IgD-negative memory B cell (primary cell): Measurements from ENCODE around the gene USP32. TPM values are rescaled to one million over a fixed set of nuclear protein-coding genes. Genes with fewer than 3 reads are reported as not detected.
"Not testable (repeated sequence)": the region's sequence is repeated elsewhere in the genome, so short reads cannot be mapped to it uniquely, and the experiment has no call there.

Source experiments
- H3K27ac Mint-ChIP-seq, 3 donors: one replicate each; pipeline ENCODE4 v1.8.0; 2020 to 2022; ENCODE audit warnings: mild to moderate bottlenecking in 3 of 3, mixed read lengths in 3 of 3, moderate library complexity in 1 of 3
- H3K27me3 Mint-ChIP-seq: one replicate; pipeline ENCODE4 v1.8.0; 2021; ENCODE audit warnings: mixed read lengths
- H3K36me3 Mint-ChIP-seq: one replicate; pipeline ENCODE4 v1.8.0; 2020; ENCODE audit warnings: mild to moderate bottlenecking, mixed read lengths
- H3K4me1 Mint-ChIP-seq, 3 donors: one replicate each; pipeline ENCODE4 v1.8.0; 2020 to 2022; ENCODE audit warnings: mixed read lengths in 3 of 3, mild to moderate bottlenecking in 1 of 3
- H3K4me3 Mint-ChIP-seq, 4 donors: one replicate each; pipeline ENCODE4 v1.8.0; 2020 to 2022; ENCODE audit warnings: mild to moderate bottlenecking in 4 of 4, mixed read lengths in 4 of 4, moderate library complexity in 3 of 4
- H3K9me3 Mint-ChIP-seq, 3 donors: one replicate each; pipeline ENCODE4 v1.8.0; 2020 to 2021; ENCODE audit warnings: mixed read lengths in 3 of 3, mild to moderate bottlenecking in 1 of 3
- polyA plus RNA-seq: library from polyadenylated mRNA; unstranded; fragments of 300-500 nt; fragmentation: Illumina TruSeq; gene quantifications from one replicate; pipeline ENCODE4 v1.2.3, GENCODE V29; 2021

USP32 gene
- polyA plus RNA-seq, 1 donor from 2014 or later, result 6.5 TPM

- peaks cover 8 to 10% (median 8%) of the 10 kb centered on the region in 3 donors for H3K4me1 Mint-ChIP-seq
- H3K36me3 Mint-ChIP-seq, result peaks cover 2% of the 10 kb centered on the region
- H3K9me3 Mint-ChIP-seq, result peaks cover 0 to 3% (median 1%) of the 10 kb centered on the region in 3 donors
- H3K27ac Mint-ChIP-seq, result peak overlapping the region; percentile 82 to 93 (median 91)
- H3K27me3 Mint-ChIP-seq, result no peaks in the 10 kb centered on the region
- H3K4me3 Mint-ChIP-seq, result peak overlapping the region; percentile 80 to 93 (median 88)
These were observed 29.6 kb upstream of the USP32 start for GRCh38 chr17:60421273-60422161.

GRCh38 chr17:60419875-60420274, 27.9 kb upstream of the USP32 start:
- H3K36me3 Mint-ChIP-seq, H3K4me1 Mint-ChIP-seq, H3K9me3 Mint-ChIP-seq, H3K27me3 Mint-ChIP-seq, H3K27ac Mint-ChIP-seq, H3K4me3 Mint-ChIP-seq: not testable (repeated sequence)

- not testable (repeated sequence) for H3K36me3 Mint-ChIP-seq, H3K27ac Mint-ChIP-seq, H3K4me1 Mint-ChIP-seq, H3K27me3 Mint-ChIP-seq, H3K9me3 Mint-ChIP-seq
- H3K4me3 Mint-ChIP-seq, result peak overlapping the region in 1 of 4 donors; percentile 32
These were observed 27.1 kb upstream of the USP32 start for GRCh38 chr17:60419003-60419402.

- H3K9me3 Mint-ChIP-seq, result peaks cover 0 to 1% (median 0%) of the 10 kb centered on the region in 3 donors
These were observed 24.5 kb upstream of the USP32 start for GRCh38 chr17:60416368-60416925.

GRCh38 chr17:60415146-60415545, 23.2 kb upstream of the USP32 start:
- Mint-ChIP-seq H3K36me3 (no peaks in the 10 kb centered on the region), H3K4me1 (no peaks in the 10 kb centered on the region), H3K4me3 (no peak overlapping the region), H3K27me3 (peaks cover 1% of the 10 kb centered on the region), H3K9me3 (peaks cover 0 to 1% (median 0%) of the 10 kb centered on the region in 3 donors), H3K27ac (no peak overlapping the region)

More at GRCh38 chr17:60416368-60416925, 24.5 kb upstream of the USP32 start:
- Mint-ChIP-seq H3K27me3 (peaks cover 1% of the 10 kb centered on the region), H3K4me1 (peaks cover 4 to 6% (median 4%) of the 10 kb centered on the region in 3 donors), H3K36me3 (no peaks in the 10 kb centered on the region), H3K4me3 (no peak overlapping the region), H3K27ac (no peak overlapping the region)

GRCh38 chr17:60412701-60413100, 20.8 kb upstream of the USP32 start:
- no peak overlapping the region for H3K27ac Mint-ChIP-seq

GRCh38 chr17:60410001-60410400, 18.1 kb upstream of the USP32 start:
- Mint-ChIP-seq H3K27me3 (peaks cover 3% of the 10 kb centered on the region), H3K4me1 (peaks cover 0 to 5% (median 5%) of the 10 kb centered on the region in 3 donors), H3K4me3 (no peak overlapping the region), H3K9me3 (peaks cover 0 to 3% (median 0%) of the 10 kb centered on the region in 3 donors), H3K36me3 (peaks cover 3% of the 10 kb centered on the region), H3K27ac (no peak overlapping the region)

More at GRCh38 chr17:60412701-60413100, 20.8 kb upstream of the USP32 start:
- Mint-ChIP-seq H3K9me3 (peaks cover 0 to 3% (median 1%) of the 10 kb centered on the region in 3 donors), H3K4me3 (no peak overlapping the region), H3K4me1 (no peaks in the 10 kb centered on the region), H3K27me3 (peaks cover 3% of the 10 kb centered on the region), H3K36me3 (no peaks in the 10 kb centered on the region)

- Mint-ChIP-seq H3K27ac (peak overlapping the region in 1 of 3 donors; percentile 39), H3K4me1 (peaks cover 0 to 10% (median 9%) of the 10 kb centered on the region in 3 donors), H3K4me3 (no peak overlapping the region), H3K27me3 (peaks cover 1% of the 10 kb centered on the region), H3K9me3 (peaks cover 0 to 3% (median 0%) of the 10 kb centered on the region in 3 donors), H3K36me3 (peaks cover 3% of the 10 kb centered on the region)
These were observed 15.0 kb upstream of the USP32 start for GRCh38 chr17:60406887-60407286.

- Mint-ChIP-seq H3K27me3 (peaks cover 1% of the 10 kb centered on the region), H3K4me1 (peaks cover 12 to 23% (median 16%) of the 10 kb centered on the region in 3 donors), H3K4me3 (no peak overlapping the region), H3K27ac (no peak overlapping the region), H3K9me3 (no peaks in the 10 kb centered on the region), H3K36me3 (peaks cover 3% of the 10 kb centered on the region)
These were observed 12.0 kb upstream of the USP32 start for GRCh38 chr17:60403962-60404361.

GRCh38 chr17:60403523-60403810, 11.5 kb upstream of the USP32 start:
- H3K27ac Mint-ChIP-seq, result peak overlapping the region in 1 of 3 donors; percentile 14
- H3K9me3 Mint-ChIP-seq, result no peaks in the 10 kb centered on the region
- peaks cover 15 to 27% (median 17%) of the 10 kb centered on the region in 3 donors for H3K4me1 Mint-ChIP-seq
- no peaks in the 10 kb centered on the region for H3K27me3 Mint-ChIP-seq
- H3K36me3 Mint-ChIP-seq, result peaks cover 3% of the 10 kb centered on the region
- H3K4me3 Mint-ChIP-seq, result no peak overlapping the region

GRCh38 chr17:60401819-60402218, 9.9 kb upstream of the USP32 start:
- no peaks in the 10 kb centered on the region for H3K36me3 Mint-ChIP-seq
- no peaks in the 10 kb centered on the region for H3K9me3 Mint-ChIP-seq
- H3K4me1 Mint-ChIP-seq, result peaks cover 18 to 33% (median 23%) of the 10 kb centered on the region in 3 donors
- H3K4me3 Mint-ChIP-seq, result no peak overlapping the region
- no peak overlapping the region for H3K27ac Mint-ChIP-seq
- H3K27me3 Mint-ChIP-seq, result no peaks in the 10 kb centered on the region

GRCh38 chr17:60398227-60398959, 6.5 kb upstream of the USP32 start:
- Mint-ChIP-seq H3K27ac (peak overlapping the region; percentile 54 to 72 (median 69)), H3K4me3 (peak overlapping the region; percentile 8 to 82 (median 56)), H3K36me3 (no peaks in the 10 kb centered on the region), H3K4me1 (peaks cover 27 to 49% (median 28%) of the 10 kb centered on the region in 3 donors), H3K9me3 (no peaks in the 10 kb centered on the region), H3K27me3 (no peaks in the 10 kb centered on the region)

- peak overlapping the region in 2 of 4 donors; percentile 45 to 70 for H3K4me3 Mint-ChIP-seq
- no peaks in the 10 kb centered on the region for H3K27me3 Mint-ChIP-seq
- H3K9me3 Mint-ChIP-seq, result no peaks in the 10 kb centered on the region
- peak overlapping the region; percentile 72 to 81 (median 78) for H3K27ac Mint-ChIP-seq
- H3K36me3 Mint-ChIP-seq, result no peaks in the 10 kb centered on the region
- H3K4me1 Mint-ChIP-seq, result peaks cover 29 to 47% (median 34%) of the 10 kb centered on the region in 3 donors
These were observed 4.5 kb upstream of the USP32 start for GRCh38 chr17:60396412-60396811.

GRCh38 chr17:60395508-60396065, 3.7 kb upstream of the USP32 start:
- Mint-ChIP-seq H3K36me3 (no peaks in the 10 kb centered on the region), H3K4me3 (peak overlapping the region in 1 of 4 donors; percentile 47), H3K9me3 (no peaks in the 10 kb centered on the region), H3K4me1 (peaks cover 37 to 51% (median 39%) of the 10 kb centered on the region in 3 donors), H3K27me3 (no peaks in the 10 kb centered on the region), H3K27ac (peak overlapping the region; percentile 59 to 88 (median 70))
